Nephron progenitor cell (in vitro differentiated cells): ENCODE results near the gene CALHM5.

Source experiments
- DNase-seq: peaks from one replicate; pipeline ENCODE4 v3.0.0; 2021
- H3K27ac Mint-ChIP-seq: 2 replicates; pipeline ENCODE4 v1.8.0; 2021; ENCODE audit warnings: mild to moderate bottlenecking, moderate library complexity, mixed read lengths
- H3K27me3 Mint-ChIP-seq: 2 replicates; pipeline ENCODE4 v1.8.0; 2021; ENCODE audit warnings: mild to moderate bottlenecking, low read depth, mixed read lengths; ENCODE audit not compliant: poor library complexity
- H3K36me3 Mint-ChIP-seq: 2 replicates; pipeline ENCODE4 v1.8.0; 2021; ENCODE audit warnings: low read depth, mixed read lengths
- H3K4me1 Mint-ChIP-seq: 2 replicates; pipeline ENCODE4 v1.8.0; 2021; ENCODE audit warnings: mixed read lengths
- H3K4me3 Mint-ChIP-seq: 2 replicates; pipeline ENCODE4 v1.8.0; 2021; ENCODE audit warnings: mild to moderate bottlenecking, moderate library complexity, mixed read lengths
- H3K9me3 Mint-ChIP-seq: 2 replicates; pipeline ENCODE4 v1.8.0; 2021; ENCODE audit warnings: mild to moderate bottlenecking, moderate library complexity, mixed read lengths
- TF ChIP-seq, protein P1 (sequence below): fragments of 200-600 bp; sonication (generic); IDR thresholded peaks from 2 replicates; pipeline ENCODE4 v1.5.0; 2021; ENCODE audit warnings: antibody characterized with exemption

CALHM5 gene

DNA sequence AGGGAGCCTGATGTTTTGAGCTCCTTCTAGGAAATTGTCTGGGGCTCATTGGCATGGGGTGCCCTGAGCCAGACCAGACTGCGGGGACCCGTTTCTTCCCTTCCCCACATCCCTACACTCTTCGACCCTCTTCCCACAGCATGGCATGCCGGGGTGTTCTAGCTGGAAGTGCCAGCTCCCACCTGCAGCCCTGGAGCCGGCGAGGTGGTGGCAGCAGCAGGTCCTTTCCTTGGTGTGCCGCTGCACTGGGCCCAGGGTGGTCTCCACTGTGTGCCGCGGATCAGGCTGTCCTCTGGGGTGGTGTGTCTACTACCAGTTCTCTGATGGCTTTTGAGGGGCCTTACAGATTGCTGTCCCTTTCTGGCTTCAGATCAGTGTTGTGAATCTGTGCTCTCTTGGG lies 52.4 kb downstream of the CALHM5 start:
- no peaks in the 10 kb centered on the region for H3K36me3 Mint-ChIP-seq
- H3K27ac Mint-ChIP-seq, result no peak overlapping the region

DNA sequence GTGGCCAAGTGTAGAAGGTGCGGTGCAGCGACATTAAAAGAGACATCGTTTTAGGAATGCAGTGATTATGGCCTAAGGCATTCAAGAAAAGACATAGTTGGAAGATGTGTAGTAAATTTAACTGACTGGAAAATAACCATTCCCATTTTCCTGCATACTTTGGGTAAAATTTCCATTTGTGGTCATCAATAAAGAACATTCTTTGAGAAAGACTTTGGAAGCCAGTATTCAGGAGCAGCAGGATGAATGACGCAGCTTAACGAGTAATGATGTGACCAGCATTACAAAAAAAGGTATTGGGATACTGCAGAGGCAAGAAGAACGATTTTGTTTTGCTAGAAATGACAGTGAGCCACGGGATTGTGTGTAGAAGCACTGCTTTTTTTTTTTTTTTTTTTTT lies 52.9 kb downstream of the CALHM5 start:
- Mint-ChIP-seq H3K36me3 (no peaks in the 10 kb centered on the region), H3K4me3 (no peak overlapping the region), H3K9me3 (no peaks in the 10 kb centered on the region), H3K4me1 (peaks cover 7% of the 10 kb centered on the region), H3K27ac (no peak overlapping the region), H3K27me3 (peaks cover 33% of the 10 kb centered on the region)
- TF ChIP-seq, protein P1, sequence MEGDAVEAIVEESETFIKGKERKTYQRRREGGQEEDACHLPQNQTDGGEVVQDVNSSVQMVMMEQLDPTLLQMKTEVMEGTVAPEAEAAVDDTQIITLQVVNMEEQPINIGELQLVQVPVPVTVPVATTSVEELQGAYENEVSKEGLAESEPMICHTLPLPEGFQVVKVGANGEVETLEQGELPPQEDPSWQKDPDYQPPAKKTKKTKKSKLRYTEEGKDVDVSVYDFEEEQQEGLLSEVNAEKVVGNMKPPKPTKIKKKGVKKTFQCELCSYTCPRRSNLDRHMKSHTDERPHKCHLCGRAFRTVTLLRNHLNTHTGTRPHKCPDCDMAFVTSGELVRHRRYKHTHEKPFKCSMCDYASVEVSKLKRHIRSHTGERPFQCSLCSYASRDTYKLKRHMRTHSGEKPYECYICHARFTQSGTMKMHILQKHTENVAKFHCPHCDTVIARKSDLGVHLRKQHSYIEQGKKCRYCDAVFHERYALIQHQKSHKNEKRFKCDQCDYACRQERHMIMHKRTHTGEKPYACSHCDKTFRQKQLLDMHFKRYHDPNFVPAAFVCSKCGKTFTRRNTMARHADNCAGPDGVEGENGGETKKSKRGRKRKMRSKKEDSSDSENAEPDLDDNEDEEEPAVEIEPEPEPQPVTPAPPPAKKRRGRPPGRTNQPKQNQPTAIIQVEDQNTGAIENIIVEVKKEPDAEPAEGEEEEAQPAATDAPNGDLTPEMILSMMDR, result no peak
- no peak for DNase-seq

More for the DNA sequence above, 52.4 kb downstream of the CALHM5 start:
- DNase-seq, result no peak
- H3K4me1 Mint-ChIP-seq, result peaks cover 7% of the 10 kb centered on the region
- H3K27me3 Mint-ChIP-seq, result peaks cover 38% of the 10 kb centered on the region
- no peaks in the 10 kb centered on the region for H3K9me3 Mint-ChIP-seq
- TF ChIP-seq, protein P1, result no peak
- no peak overlapping the region for H3K4me3 Mint-ChIP-seq

DNA sequence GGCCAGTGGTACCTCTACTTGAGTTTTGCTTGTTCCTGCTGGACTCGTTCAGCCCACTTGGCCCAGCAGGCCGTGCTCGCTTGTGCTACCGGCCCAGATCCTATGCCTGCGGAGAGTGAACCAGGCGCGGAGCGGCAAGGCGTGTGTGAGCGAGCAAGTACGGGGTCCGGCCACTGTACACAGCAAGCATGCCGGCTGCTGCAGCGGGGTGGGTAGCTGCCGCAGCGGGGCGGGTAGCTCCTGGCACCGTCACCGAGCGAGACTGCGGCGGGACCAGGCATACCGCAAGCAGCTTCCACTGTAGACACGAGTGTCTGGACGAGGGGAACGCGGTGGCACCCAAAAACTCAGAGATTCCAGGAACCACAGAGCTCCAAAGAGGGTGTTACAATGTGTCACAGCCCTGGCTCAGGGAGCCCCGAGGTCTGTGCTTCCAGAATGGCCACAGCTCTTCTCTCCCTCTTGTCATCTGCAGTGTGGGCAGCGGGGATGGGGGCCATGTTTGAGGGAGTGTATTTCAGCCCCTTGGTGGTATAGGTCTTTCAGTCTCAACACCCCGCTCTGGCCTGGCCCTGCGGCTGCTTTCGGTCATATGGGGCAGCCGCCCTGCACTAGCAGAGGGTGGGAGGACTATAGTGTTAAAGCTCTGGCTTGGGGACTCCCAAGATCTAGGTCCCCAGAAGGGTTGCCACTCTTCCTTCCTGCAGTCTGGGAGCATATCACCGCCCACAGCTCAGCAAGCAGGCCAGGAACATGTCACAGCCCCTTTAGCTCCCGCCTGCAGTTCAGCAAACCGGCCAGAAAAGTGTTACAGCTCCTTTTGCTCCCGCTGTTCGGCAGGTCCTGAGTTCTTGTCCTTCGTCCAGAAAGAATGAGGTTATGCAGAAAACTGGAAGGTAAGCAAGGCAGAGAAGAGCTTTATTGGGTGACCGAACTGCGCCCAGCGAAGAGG lies 53.8 kb downstream of the CALHM5 start:
- TF ChIP-seq, protein P1, result no peak
- no peak overlapping the region for H3K4me3 Mint-ChIP-seq
- no peaks in the 10 kb centered on the region for H3K9me3 Mint-ChIP-seq
- DNase-seq, result no peak
- H3K36me3 Mint-ChIP-seq, result no peaks in the 10 kb centered on the region
- H3K27ac Mint-ChIP-seq, result no peak overlapping the region
- H3K4me1 Mint-ChIP-seq, result peaks cover 14% of the 10 kb centered on the region
- peaks cover 33% of the 10 kb centered on the region for H3K27me3 Mint-ChIP-seq

DNA sequence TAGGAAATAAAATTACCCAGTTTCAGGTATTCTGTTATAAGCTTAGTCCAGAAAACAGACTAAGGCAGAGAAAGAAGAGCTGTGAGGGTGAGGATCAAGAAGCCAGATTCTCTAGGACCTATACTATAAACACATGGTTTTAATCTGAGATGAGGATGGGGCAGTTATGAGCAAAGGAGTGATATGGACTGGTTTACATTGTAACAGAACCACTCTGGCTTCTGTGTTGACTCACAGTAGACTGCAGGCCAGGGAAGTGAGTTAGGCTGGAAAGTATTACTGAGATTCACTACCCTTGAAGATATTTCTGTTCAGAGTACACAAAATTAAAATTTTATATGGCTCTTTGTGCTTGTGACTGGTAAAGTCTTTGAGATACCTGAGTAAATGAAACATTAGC lies 56.7 kb downstream of the CALHM5 start:
- TF ChIP-seq, protein P1, result no peak
- no peaks in the 10 kb centered on the region for H3K36me3 Mint-ChIP-seq
- H3K4me3 Mint-ChIP-seq, result no peak overlapping the region
- DNase-seq, result no peak
- peaks cover 25% of the 10 kb centered on the region for H3K4me1 Mint-ChIP-seq
- H3K27ac Mint-ChIP-seq, result no peak overlapping the region
- no peaks in the 10 kb centered on the region for H3K9me3 Mint-ChIP-seq
- H3K27me3 Mint-ChIP-seq, result peaks cover 29% of the 10 kb centered on the region

DNA sequence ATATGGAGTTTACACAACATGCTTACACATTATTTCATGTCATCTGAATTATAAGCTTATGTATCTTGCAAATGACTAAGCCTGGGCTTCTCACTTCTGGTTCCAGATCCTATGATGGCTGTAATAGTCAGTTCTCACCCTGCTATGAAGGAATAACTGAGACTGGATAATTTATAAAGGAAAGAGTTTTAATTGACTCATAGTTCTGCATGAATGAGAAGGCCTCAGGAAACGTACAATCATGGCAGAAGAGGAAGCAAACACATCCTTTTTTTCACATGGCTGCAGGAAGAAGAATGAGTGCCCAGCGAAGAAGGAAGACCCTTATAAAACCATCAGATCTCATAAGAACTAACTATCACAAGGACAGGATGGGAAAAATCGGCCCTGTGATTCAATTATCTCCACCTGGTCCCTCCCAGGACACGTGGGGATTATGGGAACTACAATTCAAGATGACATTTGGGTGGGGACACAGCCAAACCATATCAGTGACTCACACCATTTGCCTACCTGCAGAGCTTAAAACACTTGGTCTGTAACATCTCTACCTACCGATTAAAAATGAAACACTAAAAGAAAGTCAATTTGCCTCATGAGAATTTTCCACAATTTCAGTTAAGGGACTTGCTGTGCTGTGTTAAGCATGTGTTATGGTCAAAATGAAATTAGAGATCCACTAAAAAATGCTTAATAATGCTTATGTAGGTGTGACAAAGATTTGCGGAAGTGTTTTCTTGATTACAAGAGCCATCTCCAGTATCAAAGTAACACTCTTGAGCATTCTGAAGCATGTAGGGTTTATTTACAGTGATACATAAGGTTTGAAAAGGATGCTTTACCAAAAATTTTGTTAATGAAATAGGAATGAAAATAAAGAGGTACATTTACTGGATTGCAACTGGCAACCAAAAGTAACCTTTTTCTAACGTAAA lies 57.6 kb downstream of the CALHM5 start:
- DNase-seq, result no peak
- Mint-ChIP-seq H3K4me1 (peaks cover 34% of the 10 kb centered on the region), H3K27ac (no peak overlapping the region), H3K27me3 (peaks cover 28% of the 10 kb centered on the region), H3K4me3 (peak overlapping the region; percentile 100), H3K9me3 (no peaks in the 10 kb centered on the region), H3K36me3 (peaks cover under 1% of the 10 kb centered on the region)
- TF ChIP-seq, protein P1, result no peak
